Measurements from ENCODE around the gene RNF39. TPM values are rescaled to one million over a fixed set of nuclear protein-coding genes. Genes with fewer than 3 reads are reported as not detected.

Gene RNF39
- total and polyA plus RNA-seq, 2 of the 13 experiments (the other 11 are each of a cell fraction or from before 2014, with no cell fraction given), result 0.13 to 1.8 TPM

DNA sequence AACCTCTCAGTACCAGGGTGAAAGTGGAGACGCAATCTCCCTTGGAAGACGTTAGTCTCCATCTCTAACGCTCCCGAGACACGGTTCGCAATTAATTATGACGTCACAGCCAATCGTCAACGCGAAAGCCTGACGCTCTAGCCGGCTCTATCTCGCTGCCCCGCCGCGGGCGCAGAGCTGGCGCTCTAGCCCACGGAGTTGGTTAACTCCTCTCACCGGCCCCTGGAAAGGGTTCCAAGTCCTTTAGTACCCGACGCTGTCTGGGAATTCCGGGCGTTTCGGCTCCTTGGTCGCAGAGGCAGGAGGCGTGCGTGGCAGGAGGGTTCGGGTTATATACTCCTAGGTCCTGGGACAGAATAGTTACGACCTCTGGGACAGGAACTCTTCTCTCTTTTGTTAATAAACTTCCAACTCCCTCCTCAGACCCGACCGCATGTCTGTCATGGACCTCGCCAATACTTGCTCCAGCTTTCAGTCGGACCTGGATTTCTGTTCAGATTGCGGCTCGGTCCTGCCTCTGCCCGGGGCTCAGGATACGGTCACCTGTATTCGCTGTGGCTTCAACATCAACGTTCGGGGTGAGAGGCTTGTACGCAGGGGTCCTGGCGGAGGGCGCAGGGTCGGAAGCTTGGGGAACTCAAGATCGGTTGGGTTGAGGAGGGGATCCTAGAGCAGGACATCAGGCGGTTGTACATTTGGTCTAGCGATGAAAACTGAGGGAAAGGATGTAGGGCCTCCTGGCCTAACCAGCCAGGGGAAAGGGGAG, 14.3 kb downstream of the RNF39 start, which contains the start of gene POLR1H (continued):
- TF ChIP-seq, protein P1, sequence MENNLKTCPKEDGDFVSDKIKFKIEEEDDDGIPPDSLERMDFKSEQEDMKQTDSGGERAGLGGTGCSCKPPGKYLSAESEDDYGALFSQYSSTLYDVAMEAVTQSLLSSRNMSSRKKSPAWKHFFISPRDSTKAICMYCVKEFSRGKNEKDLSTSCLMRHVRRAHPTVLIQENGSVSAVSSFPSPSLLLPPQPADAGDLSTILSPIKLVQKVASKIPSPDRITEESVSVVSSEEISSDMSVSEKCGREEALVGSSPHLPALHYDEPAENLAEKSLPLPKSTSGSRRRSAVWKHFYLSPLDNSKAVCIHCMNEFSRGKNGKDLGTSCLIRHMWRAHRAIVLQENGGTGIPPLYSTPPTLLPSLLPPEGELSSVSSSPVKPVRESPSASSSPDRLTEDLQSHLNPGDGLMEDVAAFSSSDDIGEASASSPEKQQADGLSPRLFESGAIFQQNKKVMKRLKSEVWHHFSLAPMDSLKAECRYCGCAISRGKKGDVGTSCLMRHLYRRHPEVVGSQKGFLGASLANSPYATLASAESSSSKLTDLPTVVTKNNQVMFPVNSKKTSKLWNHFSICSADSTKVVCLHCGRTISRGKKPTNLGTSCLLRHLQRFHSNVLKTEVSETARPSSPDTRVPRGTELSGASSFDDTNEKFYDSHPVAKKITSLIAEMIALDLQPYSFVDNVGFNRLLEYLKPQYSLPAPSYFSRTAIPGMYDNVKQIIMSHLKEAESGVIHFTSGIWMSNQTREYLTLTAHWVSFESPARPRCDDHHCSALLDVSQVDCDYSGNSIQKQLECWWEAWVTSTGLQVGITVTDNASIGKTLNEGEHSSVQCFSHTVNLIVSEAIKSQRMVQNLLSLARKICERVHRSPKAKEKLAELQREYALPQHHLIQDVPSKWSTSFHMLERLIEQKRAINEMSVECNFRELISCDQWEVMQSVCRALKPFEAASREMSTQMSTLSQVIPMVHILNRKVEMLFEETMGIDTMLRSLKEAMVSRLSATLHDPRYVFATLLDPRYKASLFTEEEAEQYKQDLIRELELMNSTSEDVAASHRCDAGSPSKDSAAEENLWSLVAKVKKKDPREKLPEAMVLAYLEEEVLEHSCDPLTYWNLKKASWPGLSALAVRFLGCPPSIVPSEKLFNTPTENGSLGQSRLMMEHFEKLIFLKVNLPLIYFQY (CRISPR knock-in tag; IDR thresholded peaks at IDR 0.05; ENCODE audit: borderline replicate concordance), result peak; percentile 66; the same call in 1 of the 2 replicates
- no peak for TF ChIP-seq ZBTB34 (CRISPR knock-in tag; IDR thresholded peaks at IDR 0.05)
- TF ChIP-seq RBFOX2 (IDR thresholded peaks at IDR 0.05; ENCODE audit: low read depth, low read length), result peak; percentile 78
- no peak for TF ChIP-seq AGO1 (IDR thresholded peaks at IDR 0.05; ENCODE audit: low read depth, low read length, poor library complexity, severe bottlenecking)
- no peak for TF ChIP-seq GTF2F1 (IDR thresholded peaks at IDR 0.05; ENCODE audit: low read length)
- peak; percentile 59 for TF ChIP-seq HMG20A (CRISPR knock-in tag; IDR thresholded peaks at IDR 0.05; ENCODE audit: borderline replicate concordance)
- TF ChIP-seq ZNF160 (CRISPR knock-in tag; IDR thresholded peaks at IDR 0.05), result peak; percentile 74
- no peak for TF ChIP-seq HOXA7 (CRISPR knock-in tag; IDR thresholded peaks at IDR 0.05)
- peak; percentile 86 for TF ChIP-seq CREB3 (CRISPR knock-in tag; IDR thresholded peaks at IDR 0.05)
- TF ChIP-seq IRF2 (CRISPR knock-in tag; IDR thresholded peaks at IDR 0.05), result peak; percentile 98
- TF ChIP-seq ZFP36L2 (CRISPR knock-in tag; IDR thresholded peaks at IDR 0.05), result no peak
- peak; percentile 61 for TF ChIP-seq ARNT2 (CRISPR knock-in tag; IDR thresholded peaks at IDR 0.05; ENCODE audit: low read depth)
- peak; percentile 97 for TF ChIP-seq ASH2L (IDR thresholded peaks at IDR 0.05; ENCODE audit: insufficient read length, low read depth, low read length)
- peak; percentile 78 for TF ChIP-seq TBL1XR1 (IDR thresholded peaks at IDR 0.05; ENCODE audit: borderline replicate concordance, low read length, partially characterized antibody)
- peak; percentile 74 for TF ChIP-seq PHF5A (CRISPR knock-in tag; IDR thresholded peaks at IDR 0.05; ENCODE audit: low read depth, unreplicated experiment)
- peak; percentile 100 for TF ChIP-seq KMT2B (CRISPR knock-in tag; IDR thresholded peaks at IDR 0.05)
- TF ChIP-seq ZNF792 (CRISPR knock-in tag; IDR thresholded peaks at IDR 0.05), result peak; percentile 92
- TF ChIP-seq, protein P2, sequence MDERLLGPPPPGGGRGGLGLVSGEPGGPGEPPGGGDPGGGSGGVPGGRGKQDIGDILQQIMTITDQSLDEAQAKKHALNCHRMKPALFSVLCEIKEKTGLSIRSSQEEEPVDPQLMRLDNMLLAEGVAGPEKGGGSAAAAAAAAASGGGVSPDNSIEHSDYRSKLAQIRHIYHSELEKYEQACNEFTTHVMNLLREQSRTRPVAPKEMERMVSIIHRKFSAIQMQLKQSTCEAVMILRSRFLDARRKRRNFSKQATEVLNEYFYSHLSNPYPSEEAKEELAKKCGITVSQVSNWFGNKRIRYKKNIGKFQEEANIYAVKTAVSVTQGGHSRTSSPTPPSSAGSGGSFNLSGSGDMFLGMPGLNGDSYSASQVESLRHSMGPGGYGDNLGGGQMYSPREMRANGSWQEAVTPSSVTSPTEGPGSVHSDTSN (CRISPR knock-in tag; IDR thresholded peaks at IDR 0.05), result no peak
- TF ChIP-seq, protein P3, sequence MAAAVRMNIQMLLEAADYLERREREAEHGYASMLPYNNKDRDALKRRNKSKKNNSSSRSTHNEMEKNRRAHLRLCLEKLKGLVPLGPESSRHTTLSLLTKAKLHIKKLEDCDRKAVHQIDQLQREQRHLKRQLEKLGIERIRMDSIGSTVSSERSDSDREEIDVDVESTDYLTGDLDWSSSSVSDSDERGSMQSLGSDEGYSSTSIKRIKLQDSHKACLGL (CRISPR knock-in tag; IDR thresholded peaks at IDR 0.05), result peak; percentile 65; the same call in 1 of the 2 replicates
- peak; percentile 71; the same call in 1 of the 2 replicates for TF ChIP-seq ZNF83 (CRISPR knock-in tag; IDR thresholded peaks at IDR 0.05; ENCODE audit: borderline replicate concordance)
- peak; percentile 84; the same call in 1 of the 2 replicates for TF ChIP-seq ZNF713 (CRISPR knock-in tag; IDR thresholded peaks at IDR 0.05)
- TF ChIP-seq RXRA (CRISPR knock-in tag; IDR thresholded peaks at IDR 0.05), result peak; percentile 28; the same call in 1 of the 2 replicates
- peak; percentile 97 for TF ChIP-seq KAT7 (CRISPR knock-in tag; IDR thresholded peaks at IDR 0.05; ENCODE audit: borderline replicate concordance)

All from HepG2 (cell line).